K562 (cell line): ENCODE results near the gene PGA3. TPM values are rescaled to one million over a fixed set of nuclear protein-coding genes. Genes with fewer than 3 reads are reported as not detected.

ENCODE experiments used
- BRD9 ChIP-seq: fragments of 450-650 bp; IDR thresholded peaks from 2 replicates; pipeline ENCODE4 v1.6.1; 2018; ENCODE audit warnings: low read depth; ENCODE audit not compliant: partially characterized antibody
- CC2D1A ChIP-seq: fragments of 450-650 bp; IDR thresholded peaks from 2 replicates; pipeline ENCODE4 v1.6.1; 2017; ENCODE audit warnings: mild to moderate bottlenecking
- FOXA3 ChIP-seq, 2 experiments: fragments of 450-650 bp in 1 of 2; sonication (generic) in 1 of 2; formaldehyde crosslinking; IDR thresholded peaks in 1 of 2; conservative IDR thresholded peaks in 1 of 2; 2 replicates each; pipeline versions ENCODE4 v1.4.0 to v1.8.0; 2020 to 2022; ENCODE audit warnings: mild to moderate bottlenecking in 2 of 2, missing genetic modification reagents in 1 of 2
- GABPB2 ChIP-seq: fragments of 250-450 bp; sonication (Bioruptor Pico); conservative IDR thresholded peaks from 2 replicates; pipeline ENCODE4 v1.5.1; 2021; ENCODE audit warnings: mild to moderate bottlenecking
- GATAD2B ChIP-seq: fragments of 450-650 bp; IDR thresholded peaks from 2 replicates; pipeline ENCODE4 v1.6.1; 2017; ENCODE audit warnings: mild to moderate bottlenecking, borderline replicate concordance
- MXI1 ChIP-seq: IDR thresholded peaks from 2 replicates; pipeline ENCODE4 v1.6.1; 2011; ENCODE audit warnings: low read depth, mild to moderate bottlenecking, improper control_type of control experiment, low read length
- NR4A1 ChIP-seq, 2 experiments: fragments of 250-450 bp in 1 of 2; fragments of 450-650 bp in 1 of 2; sonication (Bioruptor Pico) in 1 of 2; IDR thresholded peaks; 2 replicates each; pipeline versions ENCODE4 v1.4.0 to v1.6.1; 2016 to 2020; ENCODE audit warnings: mild to moderate bottlenecking in 2 of 2, missing compliant biosample characterization in 1 of 2, missing genetic modification characterization in 1 of 2, moderate library complexity in 1 of 2
- PHTF2 ChIP-seq: fragments of 250-450 bp; sonication (Bioruptor Pico); IDR thresholded peaks from 2 replicates; pipeline ENCODE4 v1.5.0; 2021; ENCODE audit warnings: mild to moderate bottlenecking
- SETDB1 ChIP-seq: IDR thresholded peaks from one replicate; pipeline ENCODE4 v1.6.1; 2012; ENCODE audit warnings: low read length, control low read depth, inconsistent platforms
- SIN3B ChIP-seq: fragments of 450-650 bp; IDR thresholded peaks from 2 replicates; pipeline ENCODE4 v1.6.1; 2017; ENCODE audit warnings: low read depth, mild to moderate bottlenecking, moderate library complexity
- SNRNP70 ChIP-seq: fragments of 200-400 bp; formaldehyde crosslinking; optimal IDR thresholded peaks from 2 replicates; pipeline ENCODE3; 2017; ENCODE audit warnings: low read depth, low read length
- TCF3 ChIP-seq: sonication (generic); formaldehyde crosslinking; IDR thresholded peaks from 2 replicates; pipeline ENCODE4 v1.4.0; 2020; ENCODE audit warnings: mild to moderate bottlenecking, missing genetic modification reagents
- TOE1 ChIP-seq, 2 experiments: fragments of 450-650 bp in 1 of 2; sonication (generic) in 1 of 2; formaldehyde crosslinking in 1 of 2; IDR thresholded peaks; 2 replicates each; pipeline versions ENCODE4 v1.7.1 to v1.8.0; 2016 to 2022; ENCODE audit warnings: borderline replicate concordance in 2 of 2, mild to moderate bottlenecking in 2 of 2, antibody characterized with exemption in 1 of 2, inconsistent platforms in 1 of 2, low read depth in 1 of 2, missing genetic modification reagents in 1 of 2, moderate library complexity in 1 of 2
- XRCC4 ChIP-seq: IDR thresholded peaks from one replicate; pipeline ENCODE4 v1.6.1; 2011; ENCODE audit not compliant: insufficient read depth, insufficient read length; ENCODE audit errors: extremely low read depth
- ZNF165 ChIP-seq: fragments of 250-450 bp; sonication (Bioruptor Pico); IDR thresholded peaks from 2 replicates; pipeline ENCODE4 v1.4.0; 2020; ENCODE audit warnings: borderline replicate concordance
- ZNF551 ChIP-seq: fragments of 250-450 bp; sonication (Bioruptor Pico); IDR thresholded peaks from 2 replicates; pipeline ENCODE4 v1.5.0; 2021; ENCODE audit warnings: mild to moderate bottlenecking, moderate library complexity
- polyA plus RNA-seq, 8 experiments: library from polyadenylated mRNA; depleted of rRNA in 4 of 8; stranded (reverse) in 5 of 8; unstranded in 3 of 8; fragments of >200 nt; fragmentation: Nextera tagmentation in 2 of 8; fragmentation: Illumina TruSeq in 1 of 8; extraction: Ambion mirVana in 2 of 8; extraction: Trizol in 1 of 8; gene quantifications; 2 replicates each; pipeline versions ENCODE4 v1.2.1 to v1.2.3, GENCODE V29; 2011 to 2014; ENCODE audit warnings: inconsistent platforms in 1 of 8, missing spikeins in 1 of 8
- total RNA-seq, 7 experiments: library from RNA; depleted of rRNA in 6 of 7; stranded (reverse); fragments of >200 nt in 6 of 7; fragmentation: Illumina TruSeq in 2 of 7; extraction: Trizol in 2 of 7; gene quantifications; 2 replicates each; pipeline versions ENCODE4 v1.2.1 to v1.2.3, GENCODE V29; 2011 to 2021; ENCODE audit warnings: low replicate concordance in 1 of 7
- TF ChIP-seq, protein P1 (sequence below): sonication (generic); formaldehyde crosslinking; IDR thresholded peaks from 2 replicates; pipeline ENCODE4 v1.8.0; 2023; ENCODE audit warnings: mild to moderate bottlenecking, missing genetic modification reagents
- TF ChIP-seq, protein P2 (sequence below), 2 experiments: fragments of 450-650 bp; IDR thresholded peaks; 2 replicates each; pipeline ENCODE4 v1.6.1; 2018; ENCODE audit warnings: mild to moderate bottlenecking in 2 of 2, low read depth in 1 of 2; ENCODE audit not compliant: partially characterized antibody in 2 of 2
- TF ChIP-seq, protein P3 (sequence below): fragments of 250-450 bp; sonication (Bioruptor Pico); IDR thresholded peaks from 2 replicates; pipeline ENCODE4 v1.8.0; 2022; ENCODE audit warnings: moderate library complexity, mild to moderate bottlenecking, inconsistent platforms

Gene PGA3
- total and polyA plus RNA-seq, 9 of the 15 experiments (the other 6 are each of a cell fraction or from before 2014, with no cell fraction given): 0.15 to 0.18 (median 0.18) TPM; not detected in 6

DNA sequence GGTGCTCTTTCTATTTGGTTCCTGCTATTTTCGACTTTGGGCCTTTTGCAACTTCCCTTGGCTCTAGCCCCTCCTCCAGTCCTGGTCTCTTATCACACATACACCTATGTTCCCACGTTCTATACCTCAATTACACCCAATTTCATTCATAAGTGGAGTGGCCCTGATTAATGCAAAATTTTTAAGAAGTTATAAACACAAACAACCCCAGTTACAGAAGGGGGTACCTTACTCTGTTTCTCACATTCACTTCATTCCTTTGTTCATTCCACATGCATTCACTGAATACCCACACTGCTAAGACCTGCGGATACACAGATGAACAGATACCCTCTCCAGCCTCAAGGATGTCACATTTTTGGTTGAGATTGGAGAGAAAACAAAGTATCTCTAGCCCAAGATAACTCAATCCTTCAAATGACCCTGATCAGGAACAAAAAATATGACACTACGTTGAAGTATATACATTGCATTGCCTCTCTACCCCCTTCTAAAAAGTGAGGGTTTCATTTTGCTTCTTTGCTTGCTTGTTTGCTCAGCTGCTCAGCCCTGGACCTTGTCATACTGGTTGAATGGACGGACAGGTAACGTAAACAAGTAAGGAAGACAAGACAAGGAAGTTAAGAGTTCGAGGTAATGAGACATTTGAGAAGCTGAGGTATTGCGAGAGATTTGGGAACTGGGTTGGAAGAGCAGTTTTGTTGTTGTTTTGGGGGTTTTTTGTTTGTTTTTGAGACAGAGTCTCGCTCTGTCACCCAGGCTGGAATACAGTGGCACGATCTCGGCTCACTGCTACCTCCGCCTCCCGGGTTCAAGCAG is 38.5 kb upstream of the PGA3 start (continued):
- TF ChIP-seq NR4A1 (CRISPR knock-in tag; IDR thresholded peaks at IDR 0.05): no peak
- no peak for TF ChIP-seq NR4A1 (tag; IDR thresholded peaks at IDR 0.05)
- TF ChIP-seq ZNF551 (CRISPR knock-in tag): no peak
- TF ChIP-seq, protein P1, sequence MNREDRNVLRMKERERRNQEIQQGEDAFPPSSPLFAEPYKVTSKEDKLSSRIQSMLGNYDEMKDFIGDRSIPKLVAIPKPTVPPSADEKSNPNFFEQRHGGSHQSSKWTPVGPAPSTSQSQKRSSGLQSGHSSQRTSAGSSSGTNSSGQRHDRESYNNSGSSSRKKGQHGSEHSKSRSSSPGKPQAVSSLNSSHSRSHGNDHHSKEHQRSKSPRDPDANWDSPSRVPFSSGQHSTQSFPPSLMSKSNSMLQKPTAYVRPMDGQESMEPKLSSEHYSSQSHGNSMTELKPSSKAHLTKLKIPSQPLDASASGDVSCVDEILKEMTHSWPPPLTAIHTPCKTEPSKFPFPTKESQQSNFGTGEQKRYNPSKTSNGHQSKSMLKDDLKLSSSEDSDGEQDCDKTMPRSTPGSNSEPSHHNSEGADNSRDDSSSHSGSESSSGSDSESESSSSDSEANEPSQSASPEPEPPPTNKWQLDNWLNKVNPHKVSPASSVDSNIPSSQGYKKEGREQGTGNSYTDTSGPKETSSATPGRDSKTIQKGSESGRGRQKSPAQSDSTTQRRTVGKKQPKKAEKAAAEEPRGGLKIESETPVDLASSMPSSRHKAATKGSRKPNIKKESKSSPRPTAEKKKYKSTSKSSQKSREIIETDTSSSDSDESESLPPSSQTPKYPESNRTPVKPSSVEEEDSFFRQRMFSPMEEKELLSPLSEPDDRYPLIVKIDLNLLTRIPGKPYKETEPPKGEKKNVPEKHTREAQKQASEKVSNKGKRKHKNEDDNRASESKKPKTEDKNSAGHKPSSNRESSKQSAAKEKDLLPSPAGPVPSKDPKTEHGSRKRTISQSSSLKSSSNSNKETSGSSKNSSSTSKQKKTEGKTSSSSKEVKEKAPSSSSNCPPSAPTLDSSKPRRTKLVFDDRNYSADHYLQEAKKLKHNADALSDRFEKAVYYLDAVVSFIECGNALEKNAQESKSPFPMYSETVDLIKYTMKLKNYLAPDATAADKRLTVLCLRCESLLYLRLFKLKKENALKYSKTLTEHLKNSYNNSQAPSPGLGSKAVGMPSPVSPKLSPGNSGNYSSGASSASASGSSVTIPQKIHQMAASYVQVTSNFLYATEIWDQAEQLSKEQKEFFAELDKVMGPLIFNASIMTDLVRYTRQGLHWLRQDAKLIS: 0 out of 2 replicates have a peak, but pooled peaks have one; percentile 41
- TF ChIP-seq SIN3B: no peak
- TF ChIP-seq MXI1: no peak
- no peak for TF ChIP-seq ZNF165 (CRISPR knock-in tag)
- TF ChIP-seq FOXA3 (CRISPR knock-in tag; conservative IDR thresholded peaks at IDR 0.05 in 1 of 2, IDR thresholded peaks at IDR 0.05 in 1 of 2): peak; percentile 66 to 95
- TF ChIP-seq GATAD2B: 0 out of 2 replicates have a peak, but pooled peaks have one; percentile 13
- no peak for TF ChIP-seq GABPB2
- TF ChIP-seq, protein P2, sequence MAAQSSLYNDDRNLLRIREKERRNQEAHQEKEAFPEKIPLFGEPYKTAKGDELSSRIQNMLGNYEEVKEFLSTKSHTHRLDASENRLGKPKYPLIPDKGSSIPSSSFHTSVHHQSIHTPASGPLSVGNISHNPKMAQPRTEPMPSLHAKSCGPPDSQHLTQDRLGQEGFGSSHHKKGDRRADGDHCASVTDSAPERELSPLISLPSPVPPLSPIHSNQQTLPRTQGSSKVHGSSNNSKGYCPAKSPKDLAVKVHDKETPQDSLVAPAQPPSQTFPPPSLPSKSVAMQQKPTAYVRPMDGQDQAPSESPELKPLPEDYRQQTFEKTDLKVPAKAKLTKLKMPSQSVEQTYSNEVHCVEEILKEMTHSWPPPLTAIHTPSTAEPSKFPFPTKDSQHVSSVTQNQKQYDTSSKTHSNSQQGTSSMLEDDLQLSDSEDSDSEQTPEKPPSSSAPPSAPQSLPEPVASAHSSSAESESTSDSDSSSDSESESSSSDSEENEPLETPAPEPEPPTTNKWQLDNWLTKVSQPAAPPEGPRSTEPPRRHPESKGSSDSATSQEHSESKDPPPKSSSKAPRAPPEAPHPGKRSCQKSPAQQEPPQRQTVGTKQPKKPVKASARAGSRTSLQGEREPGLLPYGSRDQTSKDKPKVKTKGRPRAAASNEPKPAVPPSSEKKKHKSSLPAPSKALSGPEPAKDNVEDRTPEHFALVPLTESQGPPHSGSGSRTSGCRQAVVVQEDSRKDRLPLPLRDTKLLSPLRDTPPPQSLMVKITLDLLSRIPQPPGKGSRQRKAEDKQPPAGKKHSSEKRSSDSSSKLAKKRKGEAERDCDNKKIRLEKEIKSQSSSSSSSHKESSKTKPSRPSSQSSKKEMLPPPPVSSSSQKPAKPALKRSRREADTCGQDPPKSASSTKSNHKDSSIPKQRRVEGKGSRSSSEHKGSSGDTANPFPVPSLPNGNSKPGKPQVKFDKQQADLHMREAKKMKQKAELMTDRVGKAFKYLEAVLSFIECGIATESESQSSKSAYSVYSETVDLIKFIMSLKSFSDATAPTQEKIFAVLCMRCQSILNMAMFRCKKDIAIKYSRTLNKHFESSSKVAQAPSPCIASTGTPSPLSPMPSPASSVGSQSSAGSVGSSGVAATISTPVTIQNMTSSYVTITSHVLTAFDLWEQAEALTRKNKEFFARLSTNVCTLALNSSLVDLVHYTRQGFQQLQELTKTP (IDR thresholded peaks at IDR 0.05; ENCODE audit: low read depth in 1 of 2, partially characterized antibody in 2 of 2): peak in 1 of 2 experiments; percentile 2
- TF ChIP-seq SNRNP70: no peak
- no peak for TF ChIP-seq PHTF2 (CRISPR knock-in tag)
- TF ChIP-seq SETDB1: no peak
- TF ChIP-seq CC2D1A: no peak
- TF ChIP-seq, protein P3, sequence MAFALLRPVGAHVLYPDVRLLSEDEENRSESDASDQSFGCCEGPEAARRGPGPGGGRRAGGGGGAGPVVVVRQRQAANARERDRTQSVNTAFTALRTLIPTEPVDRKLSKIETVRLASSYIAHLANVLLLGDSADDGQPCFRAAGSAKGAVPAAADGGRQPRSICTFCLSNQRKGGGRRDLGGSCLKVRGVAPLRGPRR (CRISPR knock-in tag): no peak
- no peak for TF ChIP-seq BRD9
- no peak for TF ChIP-seq TCF3 (CRISPR knock-in tag)
- TF ChIP-seq TOE1 (IDR thresholded peaks at IDR 0.05; ENCODE audit: borderline replicate concordance): no peak
- TF ChIP-seq TOE1 (CRISPR knock-in tag; IDR thresholded peaks at IDR 0.05; ENCODE audit: borderline replicate concordance, low read depth): no peak
- no peak for TF ChIP-seq XRCC4
